Panc1 (cell line): ENCODE data around the gene ANKRD61. TPM values are rescaled to one million over a fixed set of nuclear protein-coding genes. Genes with fewer than 3 reads are reported as not detected.

Experiments used
- ATAC-seq: fragments of 200-7000 bp; cut with Tn5 transposase; 2 replicates; pipeline ENCODE4 v1.9.1; 2020; ENCODE audit warnings: mild to moderate bottlenecking, moderate library complexity
- BruUV-seq: library from RNA; stranded (reverse); fragments of 400-500 nt; replicated peaks from 2 replicates; lab custom pipeline; 2021; lab: Mats Ljungman, UMichigan
- CTCF ChIA-PET: fragments of 300-600 bp; sonication (Branson Sonifier 250); formaldehyde crosslinking; loops from one replicate; lab custom pipeline; 2022; ENCODE audit warnings: antibody characterized with exemption; lab: Charles Lee
- POLR2A ChIA-PET: fragments of 300-600 bp; sonication (Branson Sonifier 250); formaldehyde crosslinking; loops from one replicate; lab custom pipeline; 2022; ENCODE audit warnings: antibody characterized with exemption; lab: Charles Lee
- DNase-seq: peaks from one replicate; pipeline ENCODE4 v3.0.0-alpha.2; 2010; ENCODE audit warnings: low read depth, low spot score
- H3K27ac ChIP-seq: 2 replicates; pipeline ENCODE4 v1.5.1; 2011; ENCODE audit warnings: mild to moderate bottlenecking, low read length, inconsistent platforms
- H3K27me3 ChIP-seq: fragments of 200-500 bp; sonication (Bioruptor generic); 2 replicates; pipeline ENCODE4 v1.6.0; 2014; ENCODE audit warnings: low read length, inconsistent platforms; ENCODE audit not compliant: control insufficient read depth, insufficient read depth
- H3K36me3 ChIP-seq: fragments of 200-500 bp; sonication (Bioruptor generic); 2 replicates; pipeline ENCODE4 v1.5.1; 2014; ENCODE audit warnings: inconsistent platforms, mild to moderate bottlenecking, low read length, moderate library complexity; ENCODE audit not compliant: control insufficient read depth, insufficient read depth
- H3K4me1 ChIP-seq: 2 replicates; pipeline ENCODE4 v1.5.1; 2011; ENCODE audit warnings: inconsistent platforms, mild to moderate bottlenecking, low read length, moderate library complexity; ENCODE audit not compliant: control insufficient read depth, insufficient read depth
- H3K4me3 ChIP-seq, 2 experiments: 2 replicates each; pipeline ENCODE4 v1.5.1; 2011 to 2012; ENCODE audit warnings: low read depth in 2 of 2, low read length in 2 of 2, mild to moderate bottlenecking in 2 of 2, inconsistent platforms in 1 of 2, moderate library complexity in 1 of 2
- H3K9me3 ChIP-seq: fragments of 200-500 bp; sonication (Bioruptor generic); 2 replicates; pipeline ENCODE4 v1.5.1; 2014; ENCODE audit warnings: low read depth, mild to moderate bottlenecking, inconsistent platforms, low read length, moderate library complexity; ENCODE audit not compliant: control insufficient read depth, insufficient read depth
- CTCF ChIP-seq: fragments of 450-650 bp; IDR thresholded peaks from 2 replicates; pipeline ENCODE4 v1.5.1; 2017; ENCODE audit warnings: mild to moderate bottlenecking
- POLR2AphosphoS5 ChIP-seq: IDR thresholded peaks from 2 replicates; pipeline ENCODE4 v1.6.1; 2012; ENCODE audit warnings: mild to moderate bottlenecking, low read depth, low read length, moderate library complexity
- SIN3A ChIP-seq: IDR thresholded peaks from 2 replicates; pipeline ENCODE4 v1.6.1; 2012; ENCODE audit warnings: low read depth, mild to moderate bottlenecking, low read length, moderate library complexity, borderline replicate concordance; ENCODE audit not compliant: insufficient read depth
- TCF7L2 ChIP-seq: IDR thresholded peaks from 2 replicates; pipeline ENCODE4 v1.6.1; 2011; ENCODE audit warnings: mild to moderate bottlenecking, low read depth, low read length, inconsistent platforms
- in situ Hi-C: cut with HindIII; loops from 2 replicates; pipeline ENCODE4 v1.10.0; 2016; ENCODE audit warnings: low sequenced_read_pairs, low pct_unique_long_range_greater_than_20kb
- intact Hi-C: fragments of 100-400 bp; cut with micrococcal nuclease; formaldehyde crosslinking; loops from one replicate; pipeline ENCODE4 v1.10.0; 2022; ENCODE audit not compliant: unreplicated experiment
- total RNA-seq: library from RNA; stranded (reverse); gene quantifications from one replicate; pipeline ENCODE4 v1.2.1, GENCODE V29; 2021; ENCODE audit not compliant: unreplicated experiment
- TF ChIP-seq, protein P1 (sequence below), 2 experiments: IDR thresholded peaks; 2 replicates each; pipeline ENCODE4 v1.6.1; 2011 to 2012; ENCODE audit warnings: low read depth in 2 of 2, control low read depth in 1 of 2, low read length in 1 of 2, mild to moderate bottlenecking in 1 of 2, moderate library complexity in 1 of 2; ENCODE audit not compliant: insufficient read depth in 1 of 2

The ANKRD61 gene
- total RNA-seq, 1 experiment from 2014 or later, result 0.18 TPM

DNA sequence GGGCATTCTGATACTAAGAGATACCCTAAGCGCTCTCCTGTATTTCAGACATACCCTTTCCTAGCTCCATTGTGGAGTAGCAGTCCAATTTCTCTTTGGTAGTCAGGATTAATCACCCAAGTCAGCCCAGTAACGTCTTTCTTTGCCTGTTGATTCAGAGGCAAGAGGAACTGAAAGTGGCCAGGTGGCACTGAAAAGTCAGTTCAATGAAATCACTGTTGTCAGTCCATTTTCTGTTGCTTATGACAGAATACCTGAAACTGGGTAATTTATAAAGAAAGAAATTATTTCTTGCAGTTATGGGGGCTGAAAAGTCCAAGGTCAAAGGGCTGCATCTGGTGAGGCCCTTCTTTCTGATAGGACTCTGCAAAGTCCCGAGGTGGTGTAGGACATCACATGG lies 40.2 kb downstream of the ANKRD61 start:
- CTCF ChIA-PET, result no interaction called here

DNA sequence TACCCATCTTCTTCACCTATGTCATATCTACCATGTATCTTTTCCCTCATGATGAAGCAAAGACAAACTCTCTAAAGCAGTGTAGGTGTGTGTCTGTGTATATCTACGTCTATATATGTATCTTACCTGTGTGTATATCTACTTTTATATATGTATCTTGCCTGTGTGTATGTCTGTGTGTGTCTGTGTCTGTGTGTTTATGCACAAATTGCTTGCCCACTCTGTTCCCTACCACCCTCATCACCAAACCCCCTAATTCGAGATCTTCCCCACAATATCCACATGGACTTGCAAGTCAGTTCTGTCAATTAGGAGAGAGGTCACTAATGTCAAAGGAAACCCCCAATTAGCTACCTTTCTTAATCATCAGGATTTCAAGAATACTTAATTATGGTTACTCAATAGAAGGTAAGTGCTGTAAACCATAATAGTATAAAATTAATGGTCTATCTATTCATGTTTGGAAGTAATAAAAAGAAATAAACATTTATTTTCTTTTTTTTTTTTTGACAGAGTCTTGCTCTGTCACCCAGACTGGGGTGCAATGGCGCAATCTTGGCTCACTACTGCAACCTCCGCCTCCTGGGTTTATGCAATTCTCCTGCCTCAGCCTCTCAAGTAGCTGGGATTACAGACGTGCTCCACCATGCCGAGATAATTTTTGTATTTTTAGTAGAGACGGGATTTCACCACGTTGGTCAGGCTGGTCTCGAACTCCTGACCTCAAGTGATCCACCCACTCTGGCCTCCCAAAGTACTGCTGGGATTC lies 43.6 kb downstream of the ANKRD61 start:
- ChIA-PET POLR2A (no interaction called here), CTCF (no interaction called here)
- Histone ChIP-seq H3K4me3 (no peak overlapping the region), H3K4me1 (peaks cover 5% of the 10 kb centered on the region; the same call in 1 of the 2 replicates), H3K9me3 (no peaks in the 10 kb centered on the region), H3K36me3 (no peaks in the 10 kb centered on the region), H3K27me3 (no peaks in the 10 kb centered on the region), H3K27ac (no peak overlapping the region)
- ATAC-seq, result no peak
- no TSS peak for BruUV-seq
- DNase-seq, result no peak
- in situ Hi-C loops (no loop called here), intact Hi-C loops (no loop called here)
- no peak for TF ChIP-seq SIN3A
- no peak for TF ChIP-seq CTCF
- TF ChIP-seq POLR2AphosphoS5, result no peak
- TF ChIP-seq TCF7L2, result no peak
- TF ChIP-seq, protein P1, sequence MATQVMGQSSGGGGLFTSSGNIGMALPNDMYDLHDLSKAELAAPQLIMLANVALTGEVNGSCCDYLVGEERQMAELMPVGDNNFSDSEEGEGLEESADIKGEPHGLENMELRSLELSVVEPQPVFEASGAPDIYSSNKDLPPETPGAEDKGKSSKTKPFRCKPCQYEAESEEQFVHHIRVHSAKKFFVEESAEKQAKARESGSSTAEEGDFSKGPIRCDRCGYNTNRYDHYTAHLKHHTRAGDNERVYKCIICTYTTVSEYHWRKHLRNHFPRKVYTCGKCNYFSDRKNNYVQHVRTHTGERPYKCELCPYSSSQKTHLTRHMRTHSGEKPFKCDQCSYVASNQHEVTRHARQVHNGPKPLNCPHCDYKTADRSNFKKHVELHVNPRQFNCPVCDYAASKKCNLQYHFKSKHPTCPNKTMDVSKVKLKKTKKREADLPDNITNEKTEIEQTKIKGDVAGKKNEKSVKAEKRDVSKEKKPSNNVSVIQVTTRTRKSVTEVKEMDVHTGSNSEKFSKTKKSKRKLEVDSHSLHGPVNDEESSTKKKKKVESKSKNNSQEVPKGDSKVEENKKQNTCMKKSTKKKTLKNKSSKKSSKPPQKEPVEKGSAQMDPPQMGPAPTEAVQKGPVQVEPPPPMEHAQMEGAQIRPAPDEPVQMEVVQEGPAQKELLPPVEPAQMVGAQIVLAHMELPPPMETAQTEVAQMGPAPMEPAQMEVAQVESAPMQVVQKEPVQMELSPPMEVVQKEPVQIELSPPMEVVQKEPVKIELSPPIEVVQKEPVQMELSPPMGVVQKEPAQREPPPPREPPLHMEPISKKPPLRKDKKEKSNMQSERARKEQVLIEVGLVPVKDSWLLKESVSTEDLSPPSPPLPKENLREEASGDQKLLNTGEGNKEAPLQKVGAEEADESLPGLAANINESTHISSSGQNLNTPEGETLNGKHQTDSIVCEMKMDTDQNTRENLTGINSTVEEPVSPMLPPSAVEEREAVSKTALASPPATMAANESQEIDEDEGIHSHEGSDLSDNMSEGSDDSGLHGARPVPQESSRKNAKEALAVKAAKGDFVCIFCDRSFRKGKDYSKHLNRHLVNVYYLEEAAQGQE (IDR thresholded peaks at IDR 0.05; ENCODE audit: insufficient read depth in 1 of 2, low read depth in 2 of 2, low read length in 1 of 2), result no peak

More for the DNA sequence above, 40.2 kb downstream of the ANKRD61 start:
- in situ Hi-C loops (no loop called here), intact Hi-C loops (no loop called here)
- BruUV-seq, result no TSS peak
- POLR2A ChIA-PET, result no interaction called here
- Histone ChIP-seq H3K9me3 (no peaks in the 10 kb centered on the region), H3K4me3 (no peak overlapping the region), H3K36me3 (no peaks in the 10 kb centered on the region), H3K4me1 (no peaks in the 10 kb centered on the region), H3K27ac (no peak overlapping the region), H3K27me3 (no peaks in the 10 kb centered on the region)
- DNase-seq (no peak), ATAC-seq (no peak)
- TF ChIP-seq SIN3A, result no peak

DNA sequence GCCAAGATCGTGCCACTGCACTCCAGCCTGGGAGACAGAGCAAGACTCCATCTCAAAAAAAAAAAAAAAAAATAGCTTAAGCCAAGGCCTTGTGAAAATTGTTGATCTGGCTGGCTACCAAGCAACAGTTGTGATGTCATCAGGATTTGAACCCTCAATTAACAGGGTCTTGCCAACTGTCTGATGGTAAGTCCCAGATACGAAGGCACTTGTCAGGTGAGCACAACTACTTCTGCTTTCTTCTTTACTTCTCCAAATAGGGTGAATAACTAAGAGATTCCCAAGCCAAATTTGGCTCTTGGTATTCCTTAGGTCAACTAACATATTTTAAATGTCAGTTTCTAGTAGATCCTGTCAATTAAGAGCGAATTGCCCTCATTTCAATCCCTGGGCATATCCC lies 47.4 kb downstream of the ANKRD61 start:
- Histone ChIP-seq H3K9me3 (no peaks in the 10 kb centered on the region), H3K4me3 (no peak overlapping the region), H3K27ac (no peak overlapping the region), H3K27me3 (no peaks in the 10 kb centered on the region), H3K36me3 (no peaks in the 10 kb centered on the region), H3K4me1 (peaks cover 5% of the 10 kb centered on the region; the same call in 1 of the 2 replicates)
- ATAC-seq, result no peak
- ChIA-PET CTCF (no interaction called here), POLR2A (interaction anchor here (0.6 kb wide), 1 partner anchor 289 kb away, joined by 6 read pairs; no protein-coding TSS in a partner anchor)
- in situ Hi-C loops (no loop called here), intact Hi-C loops (no loop called here)
- BruUV-seq, result no TSS peak
- DNase-seq, result no peak
- TF ChIP-seq CTCF (no peak), SIN3A (no peak), POLR2AphosphoS5 (no peak), TCF7L2 (no peak)
- TF ChIP-seq, protein P1 (IDR thresholded peaks at IDR 0.05; ENCODE audit: insufficient read depth in 1 of 2, low read depth in 2 of 2, low read length in 1 of 2), result no peak
